Measurements from ENCODE around the gene FTCD.

Gene FTCD

DNA sequence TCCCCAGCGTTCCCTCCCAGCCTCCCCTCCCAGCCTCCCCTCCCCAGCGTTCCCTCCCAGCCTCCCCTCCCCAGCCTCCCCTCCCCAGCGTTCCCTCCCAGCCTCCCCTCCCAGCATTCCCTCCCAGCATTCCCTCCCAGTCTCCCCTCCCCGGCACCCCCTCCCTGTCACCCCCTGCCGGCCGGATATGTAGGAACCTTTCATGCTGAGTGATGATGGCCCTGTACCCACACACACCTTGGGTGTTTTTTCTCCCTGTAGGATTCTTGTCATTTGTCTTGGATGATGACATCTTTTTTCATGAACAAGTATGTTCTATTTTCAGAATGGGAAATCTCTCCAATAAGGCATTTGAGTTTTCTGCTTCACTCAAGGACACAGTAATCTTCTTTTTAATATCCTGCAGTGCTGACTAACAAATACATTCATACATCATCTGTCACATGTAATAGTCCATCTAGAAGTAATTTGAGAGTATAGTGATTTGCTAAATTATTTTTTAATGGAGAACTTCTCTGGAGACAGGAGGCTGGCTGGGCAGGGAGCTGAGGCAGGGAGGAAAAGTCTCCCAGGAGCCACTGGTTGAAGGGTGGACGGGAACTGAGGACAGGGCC, 19.5 kb downstream of the FTCD start:
- DNase-seq, result no peak

DNA sequence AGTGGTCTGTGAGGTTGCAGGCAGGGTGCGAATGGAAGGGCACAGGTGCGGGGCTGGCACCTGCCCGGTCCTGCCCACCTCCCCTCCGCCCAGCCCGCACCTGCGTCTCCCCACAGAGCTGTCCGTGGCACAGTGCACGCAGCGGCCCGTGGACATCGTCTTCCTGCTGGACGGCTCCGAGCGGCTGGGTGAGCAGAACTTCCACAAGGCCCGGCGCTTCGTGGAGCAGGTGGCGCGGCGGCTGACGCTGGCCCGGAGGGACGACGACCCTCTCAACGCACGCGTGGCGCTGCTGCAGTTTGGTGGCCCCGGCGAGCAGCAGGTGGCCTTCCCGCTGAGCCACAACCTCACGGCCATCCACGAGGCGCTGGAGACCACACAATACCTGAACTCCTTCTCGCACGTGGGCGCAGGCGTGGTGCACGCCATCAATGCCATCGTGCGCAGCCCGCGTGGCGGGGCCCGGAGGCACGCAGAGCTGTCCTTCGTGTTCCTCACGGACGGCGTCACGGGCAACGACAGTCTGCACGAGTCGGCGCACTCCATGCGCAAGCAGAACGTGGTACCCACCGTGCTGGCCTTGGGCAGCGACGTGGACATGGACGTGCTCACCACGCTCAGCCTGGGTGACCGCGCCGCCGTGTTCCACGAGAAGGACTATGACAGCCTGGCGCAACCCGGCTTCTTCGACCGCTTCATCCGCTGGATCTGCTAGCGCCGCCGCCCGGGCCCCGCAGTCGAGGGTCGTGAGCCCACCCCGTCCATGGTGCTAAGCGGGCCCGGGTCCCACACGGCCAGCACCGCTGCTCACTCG, 23.3 kb downstream of the FTCD start:
- no peak for DNase-seq

DNA sequence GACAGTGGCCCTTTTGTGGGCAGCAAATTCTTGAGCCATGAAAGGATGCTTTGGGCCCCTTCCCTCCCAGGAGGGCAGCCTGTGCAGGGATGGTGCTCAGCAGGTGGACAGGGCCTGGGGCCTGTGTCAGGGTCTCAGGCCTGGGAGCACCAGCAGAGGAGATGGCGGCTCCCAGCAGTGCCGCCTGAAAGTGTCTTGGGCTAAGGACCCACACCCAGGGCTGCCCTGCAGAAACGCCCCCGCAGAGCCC, 23.9 kb downstream of the FTCD start:
- DNase-seq, result no peak

DNA sequence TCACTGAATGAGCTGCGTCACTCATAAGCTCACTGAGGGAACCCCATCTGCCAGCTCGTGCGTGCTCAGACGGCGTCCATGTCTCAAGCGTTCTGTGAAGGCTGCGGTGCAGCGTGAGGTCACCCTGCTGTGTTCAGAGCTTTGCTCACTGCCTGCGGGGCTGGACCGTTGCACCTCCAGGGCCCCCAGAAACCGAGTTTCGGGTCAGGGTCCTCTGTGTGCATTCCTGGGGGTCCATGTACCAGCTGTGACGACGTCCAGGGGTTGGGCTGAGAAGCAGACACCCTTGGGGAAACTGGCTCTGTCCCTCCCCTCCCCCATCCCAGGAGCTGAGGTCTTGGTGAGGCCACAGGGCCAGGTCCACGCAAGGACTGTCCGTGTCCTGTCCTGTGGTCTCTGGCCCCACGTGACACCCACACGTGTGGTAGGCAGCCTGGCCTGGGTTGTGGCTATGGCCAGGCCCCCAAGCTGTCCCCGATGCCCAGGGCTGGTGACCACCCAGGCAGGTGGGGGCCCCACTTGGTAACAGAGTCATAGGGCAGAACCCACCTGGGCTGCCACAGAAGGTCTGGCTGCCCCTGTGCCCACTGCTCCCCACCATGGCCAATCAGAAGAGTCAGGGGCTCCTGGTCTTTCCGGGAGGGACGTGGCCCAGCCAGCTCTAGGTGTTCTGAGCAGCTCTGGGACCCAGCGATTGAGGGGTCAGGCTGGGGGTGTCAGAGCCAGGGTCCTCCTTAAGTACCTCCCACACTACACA, 24.4 kb downstream of the FTCD start:
- DNase-seq, result no peak

DNA sequence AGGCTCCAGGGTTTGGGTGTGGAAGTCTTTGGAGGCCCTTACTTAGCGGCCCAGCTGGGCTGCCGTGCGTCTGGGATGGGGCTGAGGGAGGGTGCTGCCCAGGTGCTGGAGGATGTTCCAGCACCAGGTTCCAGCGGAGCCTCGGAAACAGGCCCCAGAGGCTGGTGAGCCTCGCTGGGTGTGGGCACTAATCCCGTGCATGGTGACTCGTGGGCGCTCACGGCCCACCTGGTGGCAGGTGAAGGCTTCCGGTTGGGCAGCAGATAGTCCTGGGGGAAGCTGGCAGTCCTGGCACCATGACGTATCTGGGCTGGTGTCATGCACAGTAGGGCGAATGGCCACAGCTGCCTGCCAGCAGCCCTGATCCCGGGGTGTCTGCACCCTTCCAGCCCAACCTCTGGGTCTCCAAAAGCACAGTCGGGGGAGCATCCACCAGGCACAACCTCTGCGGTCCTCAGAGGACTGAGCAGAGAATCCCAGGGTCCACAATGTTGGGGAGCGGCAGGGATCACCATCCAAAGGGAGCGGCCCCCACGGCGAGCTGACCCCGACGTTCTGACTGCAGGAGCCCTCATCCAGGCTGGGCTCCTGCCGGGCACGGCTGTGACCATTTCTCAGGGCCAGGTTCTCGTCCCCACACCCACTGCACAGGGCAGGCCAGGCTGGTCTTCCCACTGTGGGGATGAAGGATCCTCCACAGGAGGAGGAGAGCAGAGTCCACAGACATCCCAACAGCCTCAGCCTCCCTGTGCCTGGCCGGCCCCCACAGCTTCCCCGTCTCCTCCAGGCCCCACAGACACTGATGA, 25.3 kb downstream of the FTCD start:
- DNase-seq, result no peak

DNA sequence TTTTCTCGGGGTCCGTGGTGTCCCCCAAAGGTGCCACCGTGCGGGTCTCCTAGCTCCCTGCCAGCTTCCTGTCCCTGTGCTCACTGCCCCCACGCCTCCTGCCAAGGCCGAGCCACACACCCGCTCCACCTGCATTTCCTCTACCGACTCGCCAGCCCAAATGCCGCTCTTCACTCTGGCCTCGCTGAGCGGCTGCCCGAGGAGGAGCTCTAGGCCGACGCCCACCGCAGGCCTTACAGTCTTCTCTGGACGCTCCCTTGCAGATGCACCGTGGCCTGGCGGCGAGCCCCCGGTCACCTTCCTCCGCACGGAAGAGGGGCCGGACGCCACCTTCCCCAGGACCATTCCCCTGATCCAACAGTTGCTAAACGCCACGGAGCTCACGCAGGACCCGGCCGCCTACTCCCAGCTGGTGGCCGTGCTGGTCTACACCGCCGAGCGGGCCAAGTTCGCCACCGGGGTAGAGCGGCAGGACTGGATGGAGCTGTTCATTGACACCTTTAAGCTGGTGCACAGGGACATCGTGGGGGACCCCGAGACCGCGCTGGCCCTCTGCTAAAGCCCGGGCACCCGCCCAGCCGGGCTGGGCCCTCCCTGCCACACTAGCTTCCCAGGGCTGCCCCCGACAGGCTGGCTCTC, 26.3 kb downstream of the FTCD start:
- DNase-seq, result no peak

DNA sequence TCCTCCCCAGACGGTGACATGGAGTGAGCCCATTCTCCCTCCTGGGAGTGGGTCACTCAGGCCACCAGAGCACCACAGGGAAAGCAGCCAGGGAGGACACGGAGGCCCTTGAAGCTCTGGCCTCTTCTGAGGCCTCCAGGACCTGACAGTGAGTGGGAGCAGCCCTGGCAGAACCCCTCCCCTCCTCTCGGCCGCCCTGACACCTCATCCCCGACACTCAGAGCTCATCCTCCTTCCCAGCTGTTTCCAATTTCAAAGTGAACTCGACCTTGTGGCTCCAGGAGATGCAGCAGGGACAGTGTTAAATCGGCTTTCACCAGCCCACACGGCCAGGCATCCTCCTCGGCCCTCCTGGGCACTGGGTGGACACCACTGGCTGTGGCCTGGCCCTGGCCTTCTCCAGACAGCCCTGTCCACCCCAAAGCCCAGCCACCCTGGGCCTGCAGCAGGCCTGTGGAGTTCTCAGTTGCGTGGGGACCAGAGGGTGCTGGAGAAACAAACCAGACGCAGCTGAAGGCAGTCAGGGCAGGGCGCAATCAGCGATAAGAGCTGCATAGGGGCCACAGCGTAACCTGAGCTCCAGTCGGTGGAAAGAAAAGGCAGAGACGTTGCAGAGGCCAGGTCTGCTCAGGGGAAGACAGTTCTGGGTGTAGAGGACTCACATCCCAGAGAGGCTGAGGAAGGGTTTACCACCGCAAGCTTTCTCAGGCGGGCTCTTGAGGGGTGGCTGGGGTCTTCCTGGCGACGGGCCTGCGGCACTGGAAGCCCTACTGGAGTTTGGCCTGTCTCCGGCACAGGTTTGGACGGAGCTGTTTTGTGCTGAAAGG, 27.1 kb downstream of the FTCD start:
- DNase-seq, result no peak

DNA sequence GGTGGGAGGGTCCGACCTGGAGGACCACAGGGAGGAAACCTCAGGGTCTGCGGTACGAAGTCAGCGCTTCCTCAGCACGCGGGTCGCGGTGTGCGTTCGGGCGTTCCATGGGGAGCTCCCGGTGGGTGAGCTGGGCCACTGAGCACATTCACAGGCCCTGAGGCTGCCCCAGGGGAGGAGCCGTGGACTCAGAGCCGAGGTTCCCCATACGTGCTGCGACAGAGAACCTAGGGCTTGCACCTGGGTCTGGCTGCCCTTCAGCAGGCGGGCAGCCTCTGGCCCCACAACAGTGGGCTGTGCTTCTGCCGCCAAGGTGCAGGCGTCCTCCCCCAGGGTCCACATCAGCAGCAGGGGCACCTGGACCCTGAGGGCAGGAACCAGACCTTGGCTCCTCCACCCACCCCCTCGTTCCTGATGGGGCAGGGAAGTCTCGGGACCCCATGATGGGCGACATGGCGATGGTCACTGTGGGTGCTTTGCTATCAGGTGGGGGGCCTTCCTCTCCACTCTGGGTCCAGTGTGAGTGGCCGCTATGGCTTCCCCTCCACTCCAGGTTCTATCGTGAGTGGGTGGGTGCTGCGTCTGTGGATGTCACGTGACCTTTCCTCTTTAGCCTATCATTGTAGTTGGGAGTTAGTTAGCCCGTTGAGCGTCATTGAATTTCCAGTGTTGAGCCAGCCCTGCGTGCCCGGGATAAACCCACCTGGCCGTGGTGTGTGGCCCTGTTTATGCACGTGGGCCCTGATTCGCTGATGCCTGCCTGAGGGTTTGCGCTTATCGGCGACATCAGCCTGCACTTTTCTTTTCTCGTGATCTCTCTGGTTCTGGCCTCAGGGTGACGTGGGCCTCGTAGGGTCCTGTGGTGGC, 27.9 kb downstream of the FTCD start:
- DNase-seq, result no peak

DNA sequence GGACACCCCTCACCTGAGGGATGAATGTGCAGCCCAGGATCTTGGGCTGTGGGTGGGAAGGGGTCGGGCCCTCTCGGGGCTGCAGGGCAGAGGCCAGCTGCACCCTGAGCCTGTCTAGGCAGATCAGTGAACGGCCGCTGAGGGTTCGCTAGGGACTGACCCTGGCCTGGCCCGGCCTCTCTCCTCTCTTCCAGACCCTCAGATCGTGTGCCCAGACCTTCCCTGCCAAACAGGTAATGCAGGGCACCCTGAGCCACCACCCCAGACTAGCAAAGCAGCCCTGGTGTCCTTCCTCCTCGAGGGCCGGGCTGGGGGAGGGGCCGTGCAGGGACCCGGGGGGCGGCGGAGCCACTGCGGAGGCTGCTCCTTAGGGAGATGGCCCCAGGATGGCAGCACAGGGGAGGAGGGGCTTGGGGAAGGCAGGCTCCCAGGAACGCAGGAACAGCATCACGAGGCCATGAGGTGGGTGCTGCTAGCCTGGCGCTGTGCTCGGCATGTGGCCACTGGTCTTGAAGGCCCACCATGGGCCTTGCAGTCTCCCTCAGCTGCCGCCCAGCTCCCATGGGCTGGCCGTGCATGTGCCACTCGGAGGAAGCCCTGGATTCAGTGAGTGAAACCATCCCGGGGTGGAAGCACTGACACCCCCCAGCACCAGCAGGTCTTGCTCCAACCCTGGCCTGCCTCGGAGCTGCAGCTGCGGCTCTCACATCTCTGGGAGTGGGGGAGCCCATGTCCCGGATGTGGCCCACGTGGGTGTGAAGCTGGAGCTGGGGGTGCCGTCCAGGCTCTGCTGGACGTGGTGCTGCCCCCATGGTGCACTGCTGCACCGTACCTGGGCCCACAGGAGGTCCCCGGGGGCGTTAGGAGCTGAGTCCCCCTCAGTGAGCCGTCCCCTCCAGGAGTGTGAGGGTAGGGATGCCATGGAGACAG, 28.8 kb downstream of the FTCD start:
- no peak for DNase-seq

DNA sequence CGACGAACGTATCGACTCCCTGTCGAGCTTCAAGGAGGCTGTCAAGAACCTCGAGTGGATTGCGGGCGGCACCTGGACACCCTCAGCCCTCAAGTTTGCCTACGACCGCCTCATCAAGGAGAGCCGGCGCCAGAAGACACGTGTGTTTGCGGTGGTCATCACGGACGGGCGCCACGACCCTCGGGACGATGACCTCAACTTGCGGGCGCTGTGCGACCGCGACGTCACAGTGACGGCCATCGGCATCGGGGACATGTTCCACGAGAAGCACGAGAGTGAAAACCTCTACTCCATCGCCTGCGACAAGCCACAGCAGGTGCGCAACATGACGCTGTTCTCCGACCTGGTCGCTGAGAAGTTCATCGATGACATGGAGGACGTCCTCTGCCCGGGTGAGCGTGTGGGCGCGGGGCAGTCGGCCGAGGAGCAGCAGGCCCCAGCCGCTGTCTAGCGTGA, 29.5 kb downstream of the FTCD start:
- no peak for DNase-seq

DNA sequence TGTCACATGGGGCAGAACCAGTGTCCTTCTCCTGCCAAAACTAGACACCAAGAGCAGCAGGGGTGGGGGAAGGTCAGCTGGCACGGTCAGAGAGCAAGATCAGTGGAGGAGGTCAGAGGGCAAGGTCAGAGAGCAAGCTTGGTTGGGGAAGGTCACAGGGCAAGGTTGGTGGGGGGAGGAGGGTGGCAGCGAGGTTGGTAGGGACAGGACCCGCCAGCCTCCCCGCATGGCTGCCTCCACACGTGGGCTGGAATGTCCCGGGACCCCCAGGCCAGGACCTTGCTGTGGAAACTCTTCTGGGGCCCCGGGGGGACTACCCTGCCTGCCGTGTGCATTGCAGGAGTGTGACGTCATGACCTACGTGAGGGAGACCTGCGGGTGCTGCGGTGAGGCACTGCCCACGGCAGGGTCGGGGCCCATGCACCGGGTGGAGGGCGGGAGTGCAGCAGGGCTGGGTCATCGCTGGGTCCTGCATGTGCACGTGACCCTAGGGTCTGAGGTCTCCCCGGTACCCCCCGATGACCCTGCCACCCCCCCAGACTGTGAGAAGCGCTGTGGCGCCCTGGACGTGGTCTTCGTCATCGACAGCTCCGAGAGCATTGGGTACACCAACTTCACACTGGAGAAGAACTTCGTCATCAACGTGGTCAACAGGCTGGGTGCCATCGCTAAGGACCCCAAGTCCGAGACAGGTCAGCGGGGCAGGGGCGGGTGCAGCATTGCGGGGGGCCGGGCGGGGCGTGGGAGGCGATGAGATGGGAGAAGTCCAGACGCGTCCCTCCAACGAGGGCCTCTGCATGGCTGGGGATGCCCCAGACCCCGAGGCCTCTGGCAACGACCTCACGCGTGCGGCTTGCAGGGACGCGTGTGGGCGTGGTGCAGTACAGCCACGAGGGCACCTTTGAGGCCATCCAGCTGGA, 30.2 kb downstream of the FTCD start:
- no peak for DNase-seq

DNA sequence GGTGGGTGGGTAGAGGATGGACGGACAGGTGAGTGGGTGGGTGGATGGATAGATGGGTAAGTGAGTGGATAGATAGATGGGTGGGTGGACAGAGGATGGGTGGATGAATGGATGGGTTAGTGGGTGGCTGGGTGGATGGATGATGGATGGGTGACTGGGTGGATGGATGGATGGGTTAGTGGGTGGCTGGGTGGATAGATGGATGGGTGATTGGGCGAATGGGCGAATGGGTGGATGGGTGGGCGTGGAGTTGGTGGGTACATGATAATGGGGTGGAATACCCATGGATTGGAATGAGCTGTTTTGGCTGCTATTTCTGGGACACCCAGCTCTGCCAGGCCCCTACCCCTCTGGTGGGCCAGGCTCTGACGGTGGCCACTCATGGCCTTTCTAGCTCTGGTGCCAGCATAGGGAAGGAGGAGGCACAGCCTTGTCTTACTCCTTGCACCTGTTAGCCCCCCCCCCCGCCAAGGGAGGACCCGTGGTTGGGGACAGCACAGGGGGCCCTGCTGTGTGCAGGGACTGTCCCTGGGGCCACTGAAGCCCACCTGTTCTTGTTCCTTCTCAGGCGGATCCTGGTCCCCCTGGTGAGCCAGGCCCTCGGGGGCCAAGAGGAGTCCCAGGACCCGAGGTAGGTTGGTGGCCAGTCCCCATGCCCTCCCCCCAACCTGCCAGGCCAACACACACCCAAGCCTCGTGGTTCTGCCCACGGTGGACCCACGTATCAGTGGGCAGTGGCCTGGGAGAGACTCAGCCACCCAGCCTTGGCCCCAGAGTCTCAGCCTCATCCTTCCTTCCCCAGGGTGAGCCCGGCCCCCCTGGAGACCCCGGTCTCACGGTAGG, 31.1 kb downstream of the FTCD start:
- DNase-seq, result no peak

DNA sequence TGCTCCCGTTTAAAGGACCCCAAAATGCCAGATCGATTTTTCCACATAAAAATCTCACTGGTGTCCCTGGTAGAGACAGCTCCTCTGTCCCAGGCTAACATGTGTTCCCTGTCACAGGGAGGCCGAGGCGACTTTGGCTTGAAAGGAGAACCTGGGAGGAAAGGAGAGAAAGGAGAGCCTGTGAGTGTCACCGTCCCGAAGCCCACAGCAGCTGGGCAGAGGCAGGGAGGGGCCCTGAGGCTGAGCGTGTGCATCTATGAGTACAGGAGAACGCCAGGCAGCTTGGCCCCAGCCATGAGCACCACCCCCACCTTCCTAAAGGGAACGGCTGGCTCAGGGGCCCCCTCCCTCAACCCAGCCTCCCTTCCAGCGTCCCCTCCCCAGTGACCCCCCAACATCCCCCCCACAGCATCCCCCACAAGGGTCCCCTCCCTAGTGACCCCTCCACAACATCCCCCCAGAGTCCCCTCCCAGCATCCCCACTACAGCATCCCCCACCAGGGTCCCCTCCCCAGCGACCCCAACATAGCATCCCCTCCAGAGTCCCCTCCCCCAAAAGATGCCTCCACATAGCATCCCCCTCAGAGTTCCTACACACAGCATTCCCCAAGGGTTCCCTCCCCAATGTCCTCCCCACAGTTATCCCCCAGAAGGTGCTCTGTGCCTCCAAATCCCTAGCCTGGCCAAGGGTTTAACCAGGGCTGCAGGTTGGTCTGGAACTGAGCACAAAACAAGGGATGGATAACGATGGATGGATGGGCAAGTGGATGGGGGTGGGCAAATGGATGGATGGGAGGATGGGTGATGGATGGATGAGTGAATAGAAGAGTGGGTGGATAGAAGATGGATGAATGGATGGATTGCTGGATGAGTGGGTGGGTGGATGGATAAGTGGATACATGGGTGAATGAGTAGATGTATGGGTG, 32.4 kb downstream of the FTCD start:
- no peak for DNase-seq

DNA sequence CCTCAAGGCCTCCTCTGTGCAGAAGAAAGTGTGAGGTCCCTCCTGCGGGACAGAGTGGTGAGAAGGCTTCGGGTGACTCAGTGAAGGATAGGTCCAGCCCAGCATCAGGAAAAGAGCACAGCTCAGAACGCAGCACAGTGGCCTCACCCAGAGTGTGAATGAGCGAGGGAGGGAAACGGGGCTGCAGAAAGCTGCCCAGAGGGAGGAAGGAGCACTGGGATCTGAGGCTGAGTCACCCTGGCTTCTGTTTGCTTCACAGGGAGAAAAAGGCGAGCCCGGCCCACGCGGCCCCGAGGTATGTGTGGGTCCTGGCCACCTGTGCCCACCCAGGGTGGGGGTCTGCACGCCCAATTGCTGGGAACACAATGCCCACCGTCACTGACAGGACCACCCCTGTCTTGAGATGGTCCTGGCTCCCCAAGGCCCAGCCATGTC, 33.1 kb downstream of the FTCD start:
- no peak for DNase-seq

DNA sequence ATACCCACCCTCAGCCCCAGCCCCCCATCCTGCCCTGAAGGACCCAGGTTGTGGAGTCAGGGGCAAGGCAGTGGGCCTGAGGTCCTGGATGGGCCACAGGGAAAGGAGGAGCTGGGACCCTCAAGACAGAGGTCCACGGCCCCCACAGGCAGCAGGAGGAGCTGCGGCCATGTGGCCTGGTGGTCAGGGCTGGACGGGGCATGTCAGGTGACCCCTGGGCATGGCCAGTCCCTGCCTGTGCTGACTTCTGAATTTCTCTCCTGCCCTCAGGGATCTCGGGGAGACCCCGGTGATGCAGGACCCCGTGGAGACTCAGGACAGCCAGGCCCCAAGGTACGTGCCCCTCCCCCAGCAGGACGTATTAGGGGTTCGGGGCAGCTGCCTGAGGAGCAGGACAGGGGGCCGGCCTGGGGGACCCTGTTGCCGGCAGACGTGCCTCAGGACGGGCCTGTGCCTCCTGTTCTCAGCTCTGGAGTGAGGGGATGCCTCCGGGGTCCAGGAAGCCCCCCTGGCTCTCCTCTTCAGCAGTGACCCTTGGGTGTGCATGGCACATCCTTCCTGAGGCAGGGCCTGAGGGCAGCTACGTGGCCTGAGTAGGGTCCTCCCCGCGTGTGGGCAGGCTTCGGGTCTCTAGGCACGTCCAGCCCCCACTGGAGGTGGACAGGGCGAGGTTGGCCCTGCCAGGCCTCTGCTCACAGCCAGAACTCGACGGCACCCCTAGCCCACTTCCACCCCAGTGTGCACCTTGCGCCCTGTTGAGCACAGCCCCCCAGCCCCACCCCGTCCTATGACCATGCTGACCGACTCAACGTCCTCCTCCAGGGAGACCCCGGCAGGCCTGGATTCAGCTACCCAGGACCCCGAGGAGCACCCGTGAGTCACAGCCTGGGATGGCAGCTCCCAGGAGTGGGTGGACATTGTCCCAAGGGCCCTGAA, 33.8 kb downstream of the FTCD start:
- no peak for DNase-seq

Measured in activated CD8-positive, alpha-beta memory T cell treated with anti-CD3 and anti-CD28 coated beads for 24 hours (primary cell).